ENCODE measurements around the gene MIS12.

Gene MIS12

GRCh38 chr17:5500247-5500588 is 13.9 kb downstream of the MIS12 start:
- DNase-seq (ENCODE audit: low read depth), result no peak

- peak; percentile 46 for DNase-seq (ENCODE audit: low read depth)
Measured at GRCh38 chr17:5500589-5501391, 14.4 kb downstream of the MIS12 start.

GRCh38 chr17:5501685-5502084 is 15.3 kb downstream of the MIS12 start:
- no peak for DNase-seq (ENCODE audit: low read depth)

- no peak for DNase-seq (ENCODE audit: low read depth)
Measured at GRCh38 chr17:5502552-5502951, 16.2 kb downstream of the MIS12 start.

- no peak for DNase-seq (ENCODE audit: low read depth)
Measured at GRCh38 chr17:5506307-5506706, 19.9 kb downstream of the MIS12 start.

- no peak for DNase-seq (ENCODE audit: low read depth)
Measured at GRCh38 chr17:5508810-5509209, 22.4 kb downstream of the MIS12 start.

GRCh38 chr17:5509482-5509881 is 23.1 kb downstream of the MIS12 start:
- DNase-seq (ENCODE audit: low read depth), result no peak

GRCh38 chr17:5510771-5511170 is 24.4 kb downstream of the MIS12 start:
- no peak for DNase-seq (ENCODE audit: low read depth)

- DNase-seq (ENCODE audit: low read depth), result no peak
Measured at GRCh38 chr17:5511401-5512225, 25.2 kb downstream of the MIS12 start.

- no peak for DNase-seq (ENCODE audit: low read depth)
Measured at GRCh38 chr17:5513628-5514027, 27.3 kb downstream of the MIS12 start.

- no peak for DNase-seq (ENCODE audit: low read depth)
Measured at GRCh38 chr17:5514976-5515375, 28.6 kb downstream of the MIS12 start.

GRCh38 chr17:5516060-5516792 is 29.9 kb downstream of the MIS12 start:
- DNase-seq (ENCODE audit: low read depth), result no peak

- DNase-seq (ENCODE audit: low read depth), result no peak
Measured at GRCh38 chr17:5522476-5522875, 36.1 kb downstream of the MIS12 start.

- DNase-seq (ENCODE audit: low read depth), result no peak
Measured at GRCh38 chr17:5523249-5523648, 36.9 kb downstream of the MIS12 start.

- peak; percentile 6 for DNase-seq (ENCODE audit: low read depth)
Measured at GRCh38 chr17:5526821-5527598, 40.6 kb downstream of the MIS12 start.

- no peak for DNase-seq (ENCODE audit: low read depth)
Measured at GRCh38 chr17:5527601-5528250, 41.4 kb downstream of the MIS12 start.

GRCh38 chr17:5530265-5531084 is 44.1 kb downstream of the MIS12 start:
- no peak for DNase-seq (ENCODE audit: low read depth)

GRCh38 chr17:5531085-5531418 is 44.7 kb downstream of the MIS12 start:
- DNase-seq (ENCODE audit: low read depth), result no peak

- no peak for DNase-seq (ENCODE audit: low read depth)
Measured at GRCh38 chr17:5532581-5532980, 46.2 kb downstream of the MIS12 start.

- no peak for DNase-seq (ENCODE audit: low read depth)
Measured at GRCh38 chr17:5533486-5534315, 47.3 kb downstream of the MIS12 start.
